H1 (cell line): ENCODE results near the gene FUT4. TPM values are rescaled to one million over a fixed set of nuclear protein-coding genes. Genes with fewer than 3 reads are reported as not detected.
"Not testable (repeated sequence)": the region's sequence is repeated elsewhere in the genome, so short reads cannot be mapped to it uniquely, and the experiment has no call there.

Experiments
- CTCF ChIA-PET: fragments of 300-600 bp; sonication (Branson Sonifier 250); formaldehyde crosslinking; loops from one replicate; lab custom pipeline; 2021; ENCODE audit not compliant: partially characterized antibody; lab: Charles Lee
- POLR2A ChIA-PET: fragments of 300-600 bp; sonication (Branson Sonifier 250); formaldehyde crosslinking; loops from one replicate; lab custom pipeline; 2021; ENCODE audit warnings: inconsistent platforms; ENCODE audit not compliant: partially characterized antibody; lab: Charles Lee
- DNase-seq, 2 experiments: peaks; one replicate each; pipeline versions ENCODE4 v3.0.0 to v3.0.0-alpha.2; 2010 to 2022; ENCODE audit warnings: low spot score in 2 of 2, low read depth in 1 of 2, mixed read lengths in 1 of 2
- FAIRE-seq: peaks from 2 replicates; lab custom pipeline; 2011; peaks lifted over from hg19 to GRCh38; lab: Jason Lieb, UNC
- H2AFZ ChIP-seq: 2 replicates; pipeline ENCODE4 v1.8.1; 2012; ENCODE audit warnings: low read length, inconsistent platforms
- H2AK5ac ChIP-seq: 2 replicates; pipeline ENCODE4 v1.6.1; 2013; ENCODE audit warnings: low read depth, low read length
- H2BK120ac ChIP-seq: replicated peaks from 2 replicates; pipeline ENCODE3; 2013; ENCODE audit warnings: low read depth, low read length, inconsistent platforms
- H2BK12ac ChIP-seq: 2 replicates; pipeline ENCODE4 v1.6.1; 2013; ENCODE audit warnings: low read depth, low read length
- H2BK15ac ChIP-seq: 2 replicates; pipeline ENCODE4 v1.6.1; 2013; ENCODE audit warnings: low read length
- H2BK20ac ChIP-seq: 2 replicates; pipeline ENCODE4 v1.6.1; 2013; ENCODE audit warnings: low read length
- H2BK5ac ChIP-seq: 2 replicates; pipeline ENCODE4 v1.6.1; 2013; ENCODE audit warnings: low read depth, low read length
- H3K14ac ChIP-seq: 2 replicates; pipeline ENCODE4 v1.6.1; 2013; ENCODE audit warnings: inconsistent platforms; ENCODE audit not compliant: insufficient read length
- H3K18ac ChIP-seq: 2 replicates; pipeline ENCODE4 v1.6.1; 2013; ENCODE audit warnings: low read length; ENCODE audit errors: extremely low read depth
- H3K23ac ChIP-seq: 2 replicates; pipeline ENCODE4 v1.6.1; 2013; ENCODE audit warnings: inconsistent platforms; ENCODE audit not compliant: insufficient read length
- H3K23me2 ChIP-seq: 2 replicates; pipeline ENCODE4 v1.6.1; 2013; ENCODE audit warnings: low read depth, low read length
- H3K27ac ChIP-seq: 2 replicates; pipeline ENCODE4 v1.6.1; 2011; ENCODE audit warnings: low read depth, low read length, inconsistent platforms
- H3K27me3 ChIP-seq, 4 experiments: replicated peaks in 1 of 4; 1 replicate in 1 of 4; 2 replicates in 3 of 4; pipeline versions ENCODE4 v1.6.1 to v1.8.1; 2011 to 2013; ENCODE audit warnings: low read length in 3 of 4, mild to moderate bottlenecking in 3 of 4, inconsistent platforms in 2 of 4, mixed read lengths in 2 of 4, moderate library complexity in 1 of 4; ENCODE audit not compliant: control insufficient read depth in 3 of 4, insufficient read depth in 3 of 4; ENCODE audit errors: extremely low read depth in 1 of 4
- H3K36me3 ChIP-seq, 4 experiments: 2 replicates each; pipeline versions ENCODE4 v1.6.1 to v1.8.1; 2011 to 2013; ENCODE audit warnings: mild to moderate bottlenecking in 4 of 4, low read length in 3 of 4, moderate library complexity in 2 of 4, control low read depth in 1 of 4, inconsistent platforms in 1 of 4; ENCODE audit not compliant: insufficient read depth in 4 of 4, control insufficient read depth in 2 of 4
- H3K4ac ChIP-seq: replicated peaks from 2 replicates; pipeline ENCODE3; 2013; ENCODE audit warnings: low read length, low read depth, mixed read lengths, inconsistent platforms; ENCODE audit not compliant: insufficient read length
- H3K4me1 ChIP-seq, 4 experiments: replicated peaks in 1 of 4; 1 replicate in 1 of 4; 2 replicates in 3 of 4; pipeline versions ENCODE4 v1.6.1 to v1.8.1; 2011 to 2013; ENCODE audit warnings: low read length in 3 of 4, inconsistent platforms in 2 of 4, mixed read lengths in 1 of 4; ENCODE audit not compliant: insufficient read depth in 4 of 4, control insufficient read depth in 3 of 4
- H3K4me2 ChIP-seq, 2 experiments: 2 replicates each; pipeline versions ENCODE4 v1.6.1 to v1.8.1; 2011 to 2013; ENCODE audit warnings: low read depth in 2 of 2, low read length in 2 of 2, control low read depth in 1 of 2, inconsistent platforms in 1 of 2, mild to moderate bottlenecking in 1 of 2; ENCODE audit not compliant: insufficient read depth in 1 of 2
- H3K4me3 ChIP-seq, 4 experiments: fragments of 200-600, 300-600 bp in 1 of 4; sonication (generic), shearing (Covaris generic), sonication (Bioruptor Twin) in 1 of 4; 2 replicates each; pipeline versions ENCODE4 v1.5.1 to v1.8.1; 2011 to 2016; ENCODE audit warnings: low read length in 4 of 4, low read depth in 3 of 4, control low read depth in 2 of 4, inconsistent platforms in 2 of 4, mild to moderate bottlenecking in 2 of 4, mixed read lengths in 1 of 4, moderate library complexity in 1 of 4; ENCODE audit not compliant: insufficient read depth in 2 of 4; ENCODE audit errors: extremely low read depth in 1 of 4
- H3K56ac ChIP-seq: replicated peaks from 2 replicates; pipeline ENCODE3; 2013; ENCODE audit warnings: low read depth, mild to moderate bottlenecking, mixed read lengths, low read length, inconsistent platforms; ENCODE audit not compliant: insufficient read length
- H3K79me1 ChIP-seq: 2 replicates; pipeline ENCODE4 v1.6.1; 2013; ENCODE audit warnings: low read depth, low read length, control low read depth
- H3K79me2 ChIP-seq, 2 experiments: 2 replicates each; pipeline versions ENCODE4 v1.6.1 to v1.8.1; 2012 to 2013; ENCODE audit warnings: low read length in 2 of 2, mild to moderate bottlenecking in 2 of 2, inconsistent platforms in 1 of 2; ENCODE audit not compliant: insufficient read depth in 2 of 2, control insufficient read depth in 1 of 2
- H3K9ac ChIP-seq, 4 experiments: replicated peaks in 1 of 4; 1 replicate in 1 of 4; 2 replicates in 3 of 4; pipeline versions ENCODE4 v1.6.1 to v1.8.1; 2011 to 2013; ENCODE audit warnings: low read depth in 3 of 4, low read length in 3 of 4, control low read depth in 2 of 4, mild to moderate bottlenecking in 2 of 4, moderate library complexity in 2 of 4, inconsistent platforms in 1 of 4; ENCODE audit errors: extremely low read depth in 1 of 4
- H3K9me3 ChIP-seq, 2 experiments: 2 replicates each; pipeline versions ENCODE4 v1.6.1 to v1.8.1; 2012 to 2013; ENCODE audit warnings: mild to moderate bottlenecking in 2 of 2, moderate library complexity in 2 of 2, control low read depth in 1 of 2, inconsistent platforms in 1 of 2, low read depth in 1 of 2, low read length in 1 of 2, mixed read lengths in 1 of 2; ENCODE audit not compliant: insufficient read depth in 2 of 2
- H4K20me1 ChIP-seq, 2 experiments: replicated peaks in 1 of 2; 2 replicates each; pipeline versions ENCODE3 to v1.8.1; 2011 to 2013; ENCODE audit warnings: inconsistent platforms in 2 of 2, low read length in 2 of 2, mild to moderate bottlenecking in 1 of 2; ENCODE audit not compliant: insufficient read depth in 2 of 2, control insufficient read depth in 1 of 2
- H4K5ac ChIP-seq: 2 replicates; pipeline ENCODE4 v1.6.1; 2013; ENCODE audit warnings: low read length, low read depth, mixed read lengths, inconsistent platforms; ENCODE audit not compliant: insufficient read length
- H4K8ac ChIP-seq: 2 replicates; pipeline ENCODE4 v1.8.0; 2013; ENCODE audit warnings: mild to moderate bottlenecking, moderate library complexity, low read length, inconsistent platforms; ENCODE audit not compliant: insufficient read depth; ENCODE audit errors: extremely low read depth
- H4K91ac ChIP-seq: replicated peaks from 2 replicates; pipeline ENCODE3; 2013; ENCODE audit warnings: low read length, mixed read lengths, inconsistent platforms; ENCODE audit not compliant: insufficient read length
- WGBS, 2 experiments: shearing (Covaris generic) in 1 of 2; methylation state at CpG; one replicate each; pipeline versions ENCODE4 v1.1.6 to v1.1.7; 2013 to 2015; ENCODE audit warnings: low lambda C conversion rate in 2 of 2, mixed read lengths in 2 of 2, inconsistent platforms in 1 of 2, low coverage in 1 of 2, missing lambda C conversion rate in 1 of 2; ENCODE audit not compliant: insufficient replicate concordance in 2 of 2, insufficient coverage in 1 of 2, insufficient read length in 1 of 2; ENCODE audit errors: extremely low coverage in 1 of 2, missing lambda C conversion rate in 1 of 2; 5-methylcytosine and 5-hydroxymethylcytosine counted together
- polyA plus RNA-seq, 7 experiments: library from polyadenylated mRNA; depleted of rRNA in 3 of 7; stranded (reverse) in 5 of 7; unstranded in 2 of 7; fragments of >200 nt in 5 of 7; fragments of 200-250 nt in 2 of 7; gene quantifications; 1 replicate in 5 of 7; 2 replicates in 1 of 7; 4 replicates in 1 of 7; pipeline versions ENCODE4 v1.2.1 to v1.2.3, GENCODE V29; 2011 to 2013; ENCODE audit warnings: missing spikeins in 2 of 7, mixed read lengths in 2 of 7
- total RNA-seq: library from RNA; stranded (reverse); fragmentation: NEBNext Ultra II Directional; extraction: Animal tissue kit (Norgen Biotek cat#: 25700); gene quantifications from 2 replicates; pipeline ENCODE4 v1.2.1, GENCODE V29; 2021

FUT4 gene
- total and polyA plus RNA-seq, 2 of the 8 experiments (the other 6 are each of a cell fraction or from before 2014, with no cell fraction given): 2.6 to 8.0 TPM

GRCh38 chr11:94555752-94556329 lies 12.1 kb downstream of the FUT4 start:
- not testable (repeated sequence) for FAIRE-seq, H3K23ac ChIP-seq, H2BK5ac ChIP-seq, H3K36me3 ChIP-seq, H4K8ac ChIP-seq, H2AFZ ChIP-seq, H2BK20ac ChIP-seq, H3K23me2 ChIP-seq, H3K4me2 ChIP-seq, H2BK12ac ChIP-seq, H3K18ac ChIP-seq, H3K9me3 ChIP-seq, H2BK120ac ChIP-seq, H3K79me2 ChIP-seq, H4K20me1 ChIP-seq, H3K56ac ChIP-seq, H2AK5ac ChIP-seq, H4K91ac ChIP-seq, H4K5ac ChIP-seq, H2BK15ac ChIP-seq, DNase-seq, H3K4me3 ChIP-seq, H3K27me3 ChIP-seq, H3K79me1 ChIP-seq, H3K4ac ChIP-seq, H3K14ac ChIP-seq, H3K9ac ChIP-seq, H3K4me1 ChIP-seq, H3K27ac ChIP-seq
- WGBS, 2 experiments: 93% methylated on average over 8 of the region's 8 CpGs; no CpG with 5 or more reads in 1 of the 2 experiments
- POLR2A ChIA-PET: interaction anchor here (0.6 kb wide), 1 partner anchor 109 kb away, joined by 3 read pairs; no protein-coding TSS in a partner anchor
- CTCF ChIA-PET: interaction anchor here (1.0 to 1.7 kb wide), 3 partner anchors 12 to 318 kb away, joined by 3 read pairs; partner anchors contain the start of gene FUT4
